Measurements from ENCODE around the gene SAMD10. TPM values are rescaled to one million over a fixed set of nuclear protein-coding genes. Genes with fewer than 3 reads are reported as not detected.

Gene SAMD10
- total and polyA plus RNA-seq, 2 of the 8 experiments (the other 6 are each of a cell fraction or from before 2014, with no cell fraction given) = 3.0 to 5.2 TPM

DNA sequence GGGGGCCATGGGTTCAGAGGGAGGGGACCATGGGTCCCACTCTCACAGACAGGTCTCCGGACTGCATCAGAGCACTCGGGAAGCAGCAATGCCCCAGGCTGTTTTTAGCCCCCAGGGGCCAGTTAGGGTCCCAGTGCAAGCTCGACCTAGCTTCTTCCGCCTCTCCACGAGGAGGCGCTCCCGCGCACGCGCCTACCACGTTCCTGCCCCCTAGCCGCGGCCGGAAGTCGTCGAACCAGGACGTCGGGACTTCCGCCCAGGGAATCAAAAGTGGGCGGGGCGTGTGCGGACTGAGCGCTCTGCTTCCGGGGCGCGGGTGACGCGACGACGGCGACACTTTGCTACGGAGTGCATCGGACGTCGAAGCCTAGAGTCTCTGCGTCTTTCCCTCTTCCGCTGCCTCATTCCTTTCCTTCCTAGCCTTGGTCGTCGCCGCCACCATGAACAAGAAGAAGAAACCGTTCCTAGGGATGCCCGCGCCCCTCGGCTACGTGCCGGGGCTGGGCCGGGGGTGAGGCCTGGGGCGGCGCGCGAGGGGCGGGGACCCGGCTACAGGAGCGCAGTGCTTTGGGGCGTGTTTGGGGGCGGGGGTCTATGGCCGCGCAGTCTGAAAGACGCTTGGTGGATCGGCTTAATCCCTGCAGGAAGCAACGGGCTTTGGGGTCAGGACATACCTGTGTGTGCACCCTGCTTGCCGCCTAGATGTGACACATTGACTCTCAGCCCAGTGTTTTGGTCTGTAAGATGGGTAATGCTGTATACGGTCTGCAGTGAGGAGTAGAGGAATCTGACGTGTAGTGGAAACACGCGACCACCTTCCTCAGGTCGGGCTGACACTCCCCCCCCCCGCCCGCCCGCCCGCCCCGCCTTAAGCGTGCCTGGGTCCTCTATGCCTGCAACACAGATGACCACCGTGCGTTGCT lies 1.6 kb upstream of the SAMD10 start, which contains the start of gene PRPF6 (continued):
- TF ChIP-seq, protein P1, sequence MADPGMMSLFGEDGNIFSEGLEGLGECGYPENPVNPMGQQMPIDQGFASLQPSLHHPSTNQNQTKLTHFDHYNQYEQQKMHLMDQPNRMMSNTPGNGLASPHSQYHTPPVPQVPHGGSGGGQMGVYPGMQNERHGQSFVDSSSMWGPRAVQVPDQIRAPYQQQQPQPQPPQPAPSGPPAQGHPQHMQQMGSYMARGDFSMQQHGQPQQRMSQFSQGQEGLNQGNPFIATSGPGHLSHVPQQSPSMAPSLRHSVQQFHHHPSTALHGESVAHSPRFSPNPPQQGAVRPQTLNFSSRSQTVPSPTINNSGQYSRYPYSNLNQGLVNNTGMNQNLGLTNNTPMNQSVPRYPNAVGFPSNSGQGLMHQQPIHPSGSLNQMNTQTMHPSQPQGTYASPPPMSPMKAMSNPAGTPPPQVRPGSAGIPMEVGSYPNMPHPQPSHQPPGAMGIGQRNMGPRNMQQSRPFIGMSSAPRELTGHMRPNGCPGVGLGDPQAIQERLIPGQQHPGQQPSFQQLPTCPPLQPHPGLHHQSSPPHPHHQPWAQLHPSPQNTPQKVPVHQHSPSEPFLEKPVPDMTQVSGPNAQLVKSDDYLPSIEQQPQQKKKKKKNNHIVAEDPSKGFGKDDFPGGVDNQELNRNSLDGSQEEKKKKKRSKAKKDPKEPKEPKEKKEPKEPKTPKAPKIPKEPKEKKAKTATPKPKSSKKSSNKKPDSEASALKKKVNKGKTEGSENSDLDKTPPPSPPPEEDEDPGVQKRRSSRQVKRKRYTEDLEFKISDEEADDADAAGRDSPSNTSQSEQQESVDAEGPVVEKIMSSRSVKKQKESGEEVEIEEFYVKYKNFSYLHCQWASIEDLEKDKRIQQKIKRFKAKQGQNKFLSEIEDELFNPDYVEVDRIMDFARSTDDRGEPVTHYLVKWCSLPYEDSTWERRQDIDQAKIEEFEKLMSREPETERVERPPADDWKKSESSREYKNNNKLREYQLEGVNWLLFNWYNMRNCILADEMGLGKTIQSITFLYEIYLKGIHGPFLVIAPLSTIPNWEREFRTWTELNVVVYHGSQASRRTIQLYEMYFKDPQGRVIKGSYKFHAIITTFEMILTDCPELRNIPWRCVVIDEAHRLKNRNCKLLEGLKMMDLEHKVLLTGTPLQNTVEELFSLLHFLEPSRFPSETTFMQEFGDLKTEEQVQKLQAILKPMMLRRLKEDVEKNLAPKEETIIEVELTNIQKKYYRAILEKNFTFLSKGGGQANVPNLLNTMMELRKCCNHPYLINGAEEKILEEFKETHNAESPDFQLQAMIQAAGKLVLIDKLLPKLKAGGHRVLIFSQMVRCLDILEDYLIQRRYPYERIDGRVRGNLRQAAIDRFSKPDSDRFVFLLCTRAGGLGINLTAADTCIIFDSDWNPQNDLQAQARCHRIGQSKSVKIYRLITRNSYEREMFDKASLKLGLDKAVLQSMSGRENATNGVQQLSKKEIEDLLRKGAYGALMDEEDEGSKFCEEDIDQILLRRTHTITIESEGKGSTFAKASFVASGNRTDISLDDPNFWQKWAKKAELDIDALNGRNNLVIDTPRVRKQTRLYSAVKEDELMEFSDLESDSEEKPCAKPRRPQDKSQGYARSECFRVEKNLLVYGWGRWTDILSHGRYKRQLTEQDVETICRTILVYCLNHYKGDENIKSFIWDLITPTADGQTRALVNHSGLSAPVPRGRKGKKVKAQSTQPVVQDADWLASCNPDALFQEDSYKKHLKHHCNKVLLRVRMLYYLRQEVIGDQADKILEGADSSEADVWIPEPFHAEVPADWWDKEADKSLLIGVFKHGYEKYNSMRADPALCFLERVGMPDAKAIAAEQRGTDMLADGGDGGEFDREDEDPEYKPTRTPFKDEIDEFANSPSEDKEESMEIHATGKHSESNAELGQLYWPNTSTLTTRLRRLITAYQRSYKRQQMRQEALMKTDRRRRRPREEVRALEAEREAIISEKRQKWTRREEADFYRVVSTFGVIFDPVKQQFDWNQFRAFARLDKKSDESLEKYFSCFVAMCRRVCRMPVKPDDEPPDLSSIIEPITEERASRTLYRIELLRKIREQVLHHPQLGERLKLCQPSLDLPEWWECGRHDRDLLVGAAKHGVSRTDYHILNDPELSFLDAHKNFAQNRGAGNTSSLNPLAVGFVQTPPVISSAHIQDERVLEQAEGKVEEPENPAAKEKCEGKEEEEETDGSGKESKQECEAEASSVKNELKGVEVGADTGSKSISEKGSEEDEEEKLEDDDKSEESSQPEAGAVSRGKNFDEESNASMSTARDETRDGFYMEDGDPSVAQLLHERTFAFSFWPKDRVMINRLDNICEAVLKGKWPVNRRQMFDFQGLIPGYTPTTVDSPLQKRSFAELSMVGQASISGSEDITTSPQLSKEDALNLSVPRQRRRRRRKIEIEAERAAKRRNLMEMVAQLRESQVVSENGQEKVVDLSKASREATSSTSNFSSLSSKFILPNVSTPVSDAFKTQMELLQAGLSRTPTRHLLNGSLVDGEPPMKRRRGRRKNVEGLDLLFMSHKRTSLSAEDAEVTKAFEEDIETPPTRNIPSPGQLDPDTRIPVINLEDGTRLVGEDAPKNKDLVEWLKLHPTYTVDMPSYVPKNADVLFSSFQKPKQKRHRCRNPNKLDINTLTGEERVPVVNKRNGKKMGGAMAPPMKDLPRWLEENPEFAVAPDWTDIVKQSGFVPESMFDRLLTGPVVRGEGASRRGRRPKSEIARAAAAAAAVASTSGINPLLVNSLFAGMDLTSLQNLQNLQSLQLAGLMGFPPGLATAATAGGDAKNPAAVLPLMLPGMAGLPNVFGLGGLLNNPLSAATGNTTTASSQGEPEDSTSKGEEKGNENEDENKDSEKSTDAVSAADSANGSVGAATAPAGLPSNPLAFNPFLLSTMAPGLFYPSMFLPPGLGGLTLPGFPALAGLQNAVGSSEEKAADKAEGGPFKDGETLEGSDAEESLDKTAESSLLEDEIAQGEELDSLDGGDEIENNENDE (IDR thresholded peaks at IDR 0.05; ENCODE audit: insufficient replicate concordance, low read length) = no peak
- TF ChIP-seq, protein P2, sequence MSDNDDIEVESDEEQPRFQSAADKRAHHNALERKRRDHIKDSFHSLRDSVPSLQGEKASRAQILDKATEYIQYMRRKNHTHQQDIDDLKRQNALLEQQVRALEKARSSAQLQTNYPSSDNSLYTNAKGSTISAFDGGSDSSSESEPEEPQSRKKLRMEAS (IDR thresholded peaks at IDR 0.05) = peak; percentile 98
- TF ChIP-seq SP4 (IDR thresholded peaks at IDR 0.05; ENCODE audit: low read length) (peak; percentile 84), CEBPB (IDR thresholded peaks at IDR 0.05; ENCODE audit: low read depth, low read length) (no peak), CHD1 (IDR thresholded peaks at IDR 0.05; ENCODE audit: low read depth, low read length) (no peak), BCL11A (IDR thresholded peaks at IDR 0.05; ENCODE audit: low read depth in 2 of 2, low read length in 2 of 2) (no peak), PHF8 (conservative IDR thresholded peaks at IDR 0.05; ENCODE audit: low read depth, low read length) (peak; percentile 94), JUN (IDR thresholded peaks at IDR 0.05; ENCODE audit: low read depth, low read length) (no peak), EP300 (IDR thresholded peaks at IDR 0.05; ENCODE audit: borderline replicate concordance in 1 of 2, low read depth in 2 of 2, low read length in 2 of 2) (peak in 1 of 2 experiments; percentile 36; a peak in 1 of 3 replicates)

Data from H1 (cell line).